Endothelial cell of umbilical vein (primary cell): ENCODE measurements around the gene NINJ2.

ENCODE experiments used
- JUN ChIP-seq: IDR thresholded peaks from 2 replicates; pipeline ENCODE4 v1.6.1; 2011; ENCODE audit warnings: borderline replicate concordance, low read depth; ENCODE audit not compliant: insufficient read length, insufficient read depth
- POLR2A ChIP-seq: IDR thresholded peaks from 2 replicates; pipeline ENCODE4 v1.6.1; 2012; ENCODE audit warnings: low read depth, mild to moderate bottlenecking, control low read depth, low read length
- TF ChIP-seq, protein P1 (sequence below), 2 donors: IDR thresholded peaks; 1 replicate in 1 of 2; 2 replicates in 1 of 2; pipeline ENCODE4 v1.5.1; 2011; ENCODE audit warnings: low read length in 2 of 2, mild to moderate bottlenecking in 2 of 2, moderate library complexity in 2 of 2, control low read depth in 1 of 2, inconsistent platforms in 1 of 2, low read depth in 1 of 2; ENCODE audit not compliant: insufficient read depth in 1 of 2; ENCODE audit errors: extremely low read depth in 1 of 2

DNA sequence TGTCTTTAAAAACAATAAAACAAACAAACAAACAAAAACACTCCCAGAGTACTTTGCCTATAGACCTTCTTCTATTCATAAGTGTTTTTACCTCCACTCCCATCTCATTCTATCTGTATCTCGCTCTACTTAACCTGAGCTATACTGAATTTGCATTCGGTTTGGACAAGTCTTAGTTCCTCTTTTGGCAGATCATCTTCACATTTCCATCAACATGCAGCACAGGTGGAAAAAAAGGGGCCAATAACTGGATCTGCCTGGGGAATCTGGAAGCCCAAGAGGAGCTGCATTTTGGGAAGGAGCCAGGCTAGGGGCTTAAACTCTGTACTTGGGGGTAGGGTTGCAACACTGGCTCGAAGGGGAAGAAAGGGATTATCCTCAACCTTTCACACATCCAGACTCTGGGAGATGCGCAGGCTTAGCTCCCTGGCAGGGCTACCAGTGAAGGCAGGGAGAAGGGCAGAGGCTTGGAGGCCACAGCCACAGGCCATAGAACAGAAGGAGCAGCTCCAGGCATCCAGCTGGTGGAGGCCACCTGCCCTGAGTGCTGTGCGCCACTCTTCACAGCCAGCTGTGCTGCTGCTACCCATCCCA lies 4.1 kb downstream of the NINJ2 start:
- TF ChIP-seq, protein P1, sequence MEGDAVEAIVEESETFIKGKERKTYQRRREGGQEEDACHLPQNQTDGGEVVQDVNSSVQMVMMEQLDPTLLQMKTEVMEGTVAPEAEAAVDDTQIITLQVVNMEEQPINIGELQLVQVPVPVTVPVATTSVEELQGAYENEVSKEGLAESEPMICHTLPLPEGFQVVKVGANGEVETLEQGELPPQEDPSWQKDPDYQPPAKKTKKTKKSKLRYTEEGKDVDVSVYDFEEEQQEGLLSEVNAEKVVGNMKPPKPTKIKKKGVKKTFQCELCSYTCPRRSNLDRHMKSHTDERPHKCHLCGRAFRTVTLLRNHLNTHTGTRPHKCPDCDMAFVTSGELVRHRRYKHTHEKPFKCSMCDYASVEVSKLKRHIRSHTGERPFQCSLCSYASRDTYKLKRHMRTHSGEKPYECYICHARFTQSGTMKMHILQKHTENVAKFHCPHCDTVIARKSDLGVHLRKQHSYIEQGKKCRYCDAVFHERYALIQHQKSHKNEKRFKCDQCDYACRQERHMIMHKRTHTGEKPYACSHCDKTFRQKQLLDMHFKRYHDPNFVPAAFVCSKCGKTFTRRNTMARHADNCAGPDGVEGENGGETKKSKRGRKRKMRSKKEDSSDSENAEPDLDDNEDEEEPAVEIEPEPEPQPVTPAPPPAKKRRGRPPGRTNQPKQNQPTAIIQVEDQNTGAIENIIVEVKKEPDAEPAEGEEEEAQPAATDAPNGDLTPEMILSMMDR (IDR thresholded peaks at IDR 0.05; ENCODE audit: extremely low read depth in 1 of 2, insufficient read depth in 1 of 2, low read depth in 1 of 2, low read length in 2 of 2), result no peak
- no peak for TF ChIP-seq POLR2A
- TF ChIP-seq JUN, result no peak
